HG02798 (cell line): ENCODE results near the gene MRPL43.
A peak's percentile ranks its signal among the peaks of the same experiment; 100 is the strongest.

Source experiments
- ATAC-seq: cut with Tn5 transposase; IDR thresholded peaks from one replicate; pipeline ENCODE4 v1.9.1; 2021; ENCODE audit warnings: mild to moderate bottlenecking; ENCODE audit not compliant: unreplicated experiment, poor library complexity

The MRPL43 gene

GRCh38 chr10:101020427-101021075 lies 33.3 kb upstream of the MRPL43 start:
- no peak for ATAC-seq

- no peak for ATAC-seq
Observed at GRCh38 chr10:101019440-101019703, 32.1 kb upstream of the MRPL43 start.

DNA sequence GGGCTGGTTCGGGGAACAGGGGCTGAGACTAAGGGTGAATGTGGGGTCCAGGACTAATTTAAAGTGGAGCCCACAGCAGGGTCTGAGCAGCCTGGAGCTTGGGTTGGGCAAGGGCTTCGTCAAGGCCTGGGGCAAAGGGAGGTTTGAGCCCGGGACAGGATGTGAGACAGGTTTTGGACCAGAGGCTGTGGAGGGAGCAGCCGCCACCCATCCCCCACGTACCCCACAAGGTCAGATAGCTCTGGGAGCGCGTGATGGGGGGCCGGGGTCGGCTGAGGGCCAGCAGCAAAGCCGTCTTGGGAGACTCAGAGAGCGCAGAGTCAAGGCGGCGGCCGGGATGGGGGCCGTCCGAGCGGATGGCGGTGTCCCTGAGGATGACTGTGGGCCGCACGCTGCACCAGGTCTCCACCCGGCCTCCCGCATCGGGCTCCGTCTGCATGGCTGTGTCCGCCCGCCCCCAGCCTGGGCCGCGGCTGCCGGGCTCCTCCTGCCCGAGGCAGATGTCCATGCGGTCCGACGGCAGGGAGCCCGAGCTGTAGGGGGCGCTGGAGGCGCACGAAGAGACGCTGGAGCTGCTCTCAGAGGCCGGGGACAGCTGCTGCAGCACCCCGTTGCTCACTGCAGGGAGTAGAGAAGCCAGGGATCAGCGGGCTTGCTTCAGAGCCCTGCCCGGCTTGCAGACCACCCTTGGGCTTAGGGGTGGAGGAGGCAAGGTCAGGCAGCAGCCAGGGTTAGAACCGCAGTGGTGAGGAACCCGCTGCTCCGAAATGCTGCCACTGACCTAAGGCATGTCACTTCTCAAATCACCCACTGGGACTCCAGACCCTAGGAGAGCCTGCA lies 31.5 kb upstream of the MRPL43 start:
- no peak for ATAC-seq

- no peak for ATAC-seq
Observed at GRCh38 chr10:101018118-101018599, 30.9 kb upstream of the MRPL43 start.

GRCh38 chr10:101016814-101017213 lies 29.5 kb upstream of the MRPL43 start:
- ATAC-seq, result no peak

DNA sequence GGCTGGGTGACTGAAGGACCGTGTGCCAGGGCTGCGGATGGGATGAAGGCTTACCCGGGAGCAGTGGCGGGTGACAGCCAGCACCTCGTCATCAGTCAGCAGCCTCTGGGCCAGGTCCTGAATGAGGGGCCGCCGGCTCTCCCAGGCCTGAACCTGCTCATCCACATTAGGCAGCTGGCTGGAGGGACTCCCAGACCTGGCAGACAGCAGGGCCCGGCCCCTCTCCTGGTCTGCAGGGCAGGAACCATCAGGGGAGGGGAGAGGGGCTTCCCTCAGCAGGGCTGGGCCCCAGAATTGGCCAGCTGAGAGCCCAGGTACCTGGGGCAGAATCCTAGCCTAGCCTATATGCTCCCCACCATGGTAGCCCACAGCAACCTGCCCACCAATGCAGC lies 28.3 kb upstream of the MRPL43 start:
- no peak for ATAC-seq

DNA sequence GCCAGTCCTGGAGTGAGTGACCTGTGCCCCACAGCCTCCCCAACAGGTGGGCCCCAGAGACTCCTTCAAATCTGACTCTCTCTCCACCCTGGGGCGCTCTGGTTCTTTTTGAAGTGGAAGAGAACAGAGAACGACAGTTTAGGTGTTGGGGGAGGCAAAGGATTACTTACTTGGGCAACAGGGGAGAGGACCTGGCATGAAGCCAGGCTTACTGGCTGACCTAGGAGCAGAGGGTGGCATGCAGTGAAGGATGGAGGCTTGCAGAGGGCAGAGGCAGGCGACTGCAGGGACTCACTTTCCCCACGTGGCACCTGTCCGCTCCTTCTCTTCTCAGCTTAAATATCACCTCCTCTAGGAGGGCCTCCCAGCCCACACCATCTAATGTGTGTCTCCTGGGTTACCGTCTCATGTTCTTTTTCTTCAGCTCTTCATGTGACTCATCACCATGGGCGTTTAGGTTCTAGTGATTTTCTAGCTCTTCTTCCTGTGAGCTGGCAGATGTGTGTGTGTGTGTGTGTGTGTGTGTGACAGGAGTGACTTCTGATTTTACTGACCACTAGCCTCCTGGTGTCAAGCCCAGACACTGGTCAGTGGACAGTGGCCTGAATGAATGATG lies 27.8 kb upstream of the MRPL43 start:
- no peak for ATAC-seq

DNA sequence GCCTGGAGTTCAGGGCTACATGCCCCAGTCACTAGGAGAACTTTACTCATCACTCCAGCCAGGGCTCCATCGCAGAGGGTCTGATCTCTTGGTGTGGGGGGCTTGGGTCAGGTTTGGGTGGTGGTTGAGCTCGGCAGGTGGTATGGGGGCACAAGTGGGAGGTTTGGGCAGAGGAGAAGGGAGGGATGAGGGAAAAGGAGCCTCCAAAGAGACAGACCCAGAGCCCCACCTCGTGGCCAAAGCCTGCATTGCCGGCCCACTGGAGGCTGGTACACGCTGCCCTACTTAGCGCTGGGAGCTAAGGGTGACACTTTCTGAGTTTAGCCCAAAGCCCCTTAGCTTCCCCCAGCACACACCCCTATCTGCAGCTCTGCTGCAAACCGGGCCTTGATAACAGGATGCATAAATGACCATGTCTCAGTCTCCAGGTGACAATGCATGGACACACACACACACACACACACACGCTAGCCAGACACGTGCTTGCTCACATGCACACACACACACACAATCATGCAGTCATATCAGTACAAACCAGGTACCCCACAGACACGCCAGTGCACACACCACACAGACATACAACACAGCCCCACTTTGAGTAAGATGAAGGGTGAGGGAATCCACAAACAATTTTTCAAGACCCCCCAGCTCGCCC lies 27.1 kb upstream of the MRPL43 start:
- ATAC-seq, result no peak

GRCh38 chr10:101013365-101013825 lies 26.1 kb upstream of the MRPL43 start:
- no peak for ATAC-seq

DNA sequence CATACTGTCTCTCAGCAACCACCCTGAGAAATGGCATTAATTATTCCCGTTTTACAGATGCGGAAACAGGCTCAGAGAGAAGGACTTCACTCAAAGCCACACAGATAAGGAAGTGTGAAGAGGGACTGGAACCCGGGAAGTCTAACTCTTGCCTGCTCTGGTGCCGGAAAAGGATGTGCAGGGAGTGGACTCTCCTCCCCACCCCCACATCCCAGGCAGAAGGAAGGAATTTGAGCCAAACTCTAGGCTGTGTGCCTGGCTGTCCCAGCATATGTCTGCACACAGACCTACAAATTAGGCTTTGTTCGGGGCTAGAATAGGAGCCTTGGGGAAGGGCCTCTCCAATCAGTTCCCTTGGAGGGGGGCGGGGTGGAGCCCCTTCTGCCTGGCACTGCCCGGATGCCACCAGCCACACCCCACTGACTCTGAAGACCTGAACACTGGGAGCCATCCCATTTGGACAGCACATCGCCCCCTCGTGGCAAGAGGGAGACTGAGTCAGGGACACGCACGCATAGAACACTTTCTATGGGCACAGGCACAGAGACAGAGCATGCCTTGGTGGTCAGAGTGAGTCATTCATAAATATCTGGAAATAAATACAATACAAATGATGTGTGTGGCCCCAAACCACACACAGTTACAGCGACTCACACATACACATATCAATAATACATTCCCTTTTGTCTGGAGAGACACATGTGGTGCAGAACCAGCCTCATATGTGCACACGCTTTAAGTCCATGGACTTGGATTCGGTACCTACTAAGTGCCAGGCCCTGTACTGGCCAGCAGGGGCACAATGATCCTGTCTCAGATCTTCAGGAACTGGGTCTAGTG lies 25.4 kb upstream of the MRPL43 start:
- peak; percentile 71 for ATAC-seq

DNA sequence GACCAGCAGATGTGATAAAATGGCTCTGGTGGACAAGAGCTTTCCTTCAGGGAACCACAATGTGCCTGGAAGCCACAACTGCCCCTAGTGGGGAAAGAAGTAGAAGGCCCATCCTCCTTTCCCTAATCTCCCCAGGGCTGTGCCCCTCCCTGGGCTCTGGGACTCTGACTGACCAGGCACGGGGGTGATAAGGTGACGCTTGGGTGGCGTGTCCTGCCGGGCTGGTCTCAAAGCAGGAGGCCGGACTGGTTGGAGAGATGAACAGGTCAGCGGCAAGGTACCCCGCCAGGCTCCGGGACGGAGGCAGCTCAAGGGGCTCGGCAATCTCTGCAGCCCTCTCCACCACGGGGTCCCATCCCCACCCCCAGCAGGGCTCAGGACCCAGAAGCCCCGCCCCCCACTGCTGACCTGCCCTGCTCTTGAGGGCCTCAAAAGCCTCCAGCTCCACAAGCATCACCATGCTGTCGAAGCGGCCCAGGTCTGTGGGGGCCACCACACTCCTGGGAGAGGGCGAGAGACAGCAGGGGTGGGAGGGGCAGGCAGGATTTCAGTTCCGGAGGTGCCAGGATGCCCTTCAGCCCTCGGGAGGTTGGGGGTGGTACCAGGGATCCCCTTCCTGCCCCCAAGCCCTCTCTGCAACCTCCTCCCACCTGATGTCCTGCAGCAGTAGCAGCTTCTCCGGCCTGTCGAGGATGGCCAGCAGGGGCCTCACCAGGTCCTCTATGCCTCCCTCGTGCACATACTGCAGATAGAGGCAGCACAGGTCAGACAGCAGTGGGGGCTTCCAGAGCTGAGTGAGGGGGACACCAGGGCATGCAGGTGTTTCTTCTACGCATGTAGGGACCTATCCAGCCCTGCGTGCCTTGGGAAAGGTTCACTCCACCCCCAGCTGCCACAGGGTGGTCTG lies 24.5 kb upstream of the MRPL43 start:
- no peak for ATAC-seq

DNA sequence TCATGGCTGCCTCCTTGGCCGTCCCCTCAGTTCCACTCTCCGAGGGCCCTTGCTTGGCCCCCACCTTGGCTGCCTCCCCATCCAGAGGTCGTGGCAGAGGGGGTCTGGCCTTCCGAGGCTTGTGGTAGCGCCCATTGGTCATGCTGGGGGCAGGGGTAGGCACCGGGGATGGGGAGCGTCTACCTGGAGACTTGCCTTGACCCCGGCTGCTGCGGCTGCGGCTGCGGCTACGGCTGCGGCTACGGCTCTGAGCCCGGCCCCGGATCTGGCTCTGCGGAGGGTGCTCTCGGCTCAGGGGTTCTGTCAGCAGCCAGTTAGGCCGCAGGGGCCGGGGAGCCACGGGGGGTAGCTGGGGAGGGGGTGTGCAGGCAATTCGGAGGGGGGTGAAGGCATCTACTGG lies 23.0 kb upstream of the MRPL43 start:
- no peak for ATAC-seq

- ATAC-seq, result no peak
Observed at GRCh38 chr10:101008823-101009423, 21.6 kb upstream of the MRPL43 start.

DNA sequence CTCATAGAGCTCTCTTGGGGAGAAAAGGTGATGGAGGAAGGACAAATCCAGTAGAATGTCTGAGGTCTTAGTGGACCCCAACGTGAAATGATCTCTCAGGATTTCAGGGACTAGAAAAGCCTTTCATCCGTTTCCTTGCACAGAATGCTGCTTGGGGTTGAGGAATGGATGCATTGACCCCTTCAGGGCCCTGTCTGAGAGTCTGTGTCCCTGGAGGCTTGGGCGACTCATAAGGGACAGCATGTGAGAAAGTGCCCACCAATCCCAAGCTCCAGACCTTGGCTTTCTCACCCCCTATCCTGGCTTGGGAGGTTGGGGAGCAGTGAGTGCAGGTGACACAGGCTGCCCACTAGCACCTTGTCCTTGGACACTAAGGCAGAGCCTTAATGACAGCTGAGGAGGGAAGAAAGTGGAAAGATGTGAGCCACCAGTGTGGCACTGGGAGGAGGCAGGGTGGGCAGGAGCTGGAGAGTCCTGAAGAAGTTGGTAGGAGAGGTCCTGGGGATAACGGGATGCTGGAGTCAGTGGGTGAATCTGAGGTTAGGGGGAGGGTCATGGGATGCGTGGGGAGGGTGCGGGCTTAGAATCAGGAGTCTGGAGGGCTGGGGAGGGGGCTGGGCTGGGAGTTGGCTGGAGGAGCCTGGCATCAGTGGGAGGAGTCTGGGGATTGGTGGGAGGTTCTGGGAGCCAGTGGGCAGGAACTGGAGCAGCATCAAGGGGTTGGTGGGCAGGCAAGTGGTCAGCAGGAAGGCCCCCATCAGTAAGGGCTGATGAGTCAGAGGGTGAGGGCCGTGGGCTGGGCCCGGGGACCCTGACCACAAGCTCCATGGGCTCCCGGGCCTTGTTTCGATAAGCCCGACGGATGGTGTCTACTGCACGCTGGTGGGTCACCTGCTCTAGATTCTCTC lies 20.9 kb upstream of the MRPL43 start:
- no peak for ATAC-seq

GRCh38 chr10:101007099-101007711 lies 19.9 kb upstream of the MRPL43 start:
- no peak for ATAC-seq

DNA sequence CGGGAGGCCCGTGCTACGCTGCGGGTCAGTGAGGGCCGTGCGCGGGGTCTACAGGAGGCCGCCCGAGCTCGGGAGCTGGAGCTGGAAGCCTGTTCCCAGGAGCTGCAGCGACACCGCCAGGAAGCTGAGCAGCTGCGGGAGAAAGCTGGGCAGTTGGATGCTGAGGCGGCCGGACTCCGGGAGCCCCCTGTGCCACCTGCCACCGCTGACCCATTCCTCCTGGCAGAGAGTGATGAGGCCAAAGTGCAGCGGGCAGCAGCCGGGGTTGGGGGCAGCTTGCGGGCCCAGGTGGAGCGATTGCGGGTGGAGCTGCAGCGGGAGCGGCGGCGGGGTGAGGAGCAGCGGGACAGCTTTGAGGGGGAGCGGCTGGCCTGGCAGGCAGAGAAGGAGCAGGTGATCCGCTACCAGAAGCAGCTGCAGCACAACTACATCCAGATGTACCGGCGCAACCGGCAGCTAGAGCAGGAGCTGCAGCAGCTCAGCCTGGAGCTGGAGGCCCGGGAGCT lies 19.3 kb upstream of the MRPL43 start:
- ATAC-seq, result no peak
